Superior temporal gyrus (tissue), 1 donor: ENCODE measurements around the gene ACOXL.
A peak's percentile ranks its signal among the peaks of the same experiment; 100 is the strongest.

Experiments used
- DNase-seq: peaks from one replicate; pipeline ENCODE4 v3.0.0-alpha.2; 2016; ENCODE audit errors: extremely low spot score

Gene ACOXL

GRCh38 chr2:110828330-110828729, 96.0 kb downstream of the ACOXL start:
- DNase-seq: no peak

- no peak for DNase-seq
Measured at GRCh38 chr2:110829413-110830146, 97.2 kb downstream of the ACOXL start.

GRCh38 chr2:110832740-110833139, 100.4 kb downstream of the ACOXL start:
- no peak for DNase-seq

GRCh38 chr2:110834134-110834827, 101.9 kb downstream of the ACOXL start:
- no peak for DNase-seq

GRCh38 chr2:110836671-110837070, 104.3 kb downstream of the ACOXL start:
- no peak for DNase-seq

GRCh38 chr2:110837446-110838409, 105.4 kb downstream of the ACOXL start:
- DNase-seq: no peak

GRCh38 chr2:110838657-110839384, 106.4 kb downstream of the ACOXL start:
- DNase-seq: no peak

- no peak for DNase-seq
Measured at GRCh38 chr2:110840508-110840907, 108.1 kb downstream of the ACOXL start.

GRCh38 chr2:110842048-110842447, 109.7 kb downstream of the ACOXL start:
- no peak for DNase-seq

GRCh38 chr2:110843496-110843895, 111.1 kb downstream of the ACOXL start:
- DNase-seq: no peak

GRCh38 chr2:110843959-110844510, 111.7 kb downstream of the ACOXL start:
- DNase-seq: no peak

- no peak for DNase-seq
Measured at GRCh38 chr2:110847651-110848050, 115.3 kb downstream of the ACOXL start.

GRCh38 chr2:110848071-110848470, 115.7 kb downstream of the ACOXL start:
- no peak for DNase-seq

GRCh38 chr2:110848519-110849030, 116.2 kb downstream of the ACOXL start:
- no peak for DNase-seq

GRCh38 chr2:110851531-110851930, 119.2 kb downstream of the ACOXL start:
- no peak for DNase-seq

- no peak for DNase-seq
Measured at GRCh38 chr2:110852051-110852450, 119.7 kb downstream of the ACOXL start.

GRCh38 chr2:110852541-110853263, 120.3 kb downstream of the ACOXL start:
- no peak for DNase-seq

- peak; percentile 46 for DNase-seq
Measured at GRCh38 chr2:110853516-110853915, 121.1 kb downstream of the ACOXL start.

GRCh38 chr2:110853948-110854347, 121.6 kb downstream of the ACOXL start:
- no peak for DNase-seq

- DNase-seq: no peak
Measured at GRCh38 chr2:110854355-110855081, 122.1 kb downstream of the ACOXL start.
